SK-N-SH (cell line): ENCODE data around the gene CSPG5. TPM values are rescaled to one million over a fixed set of nuclear protein-coding genes. Genes with fewer than 3 reads are reported as not detected.

Experiments
- CTCF ChIA-PET: fragments of 300-600, 350-600 bp; formaldehyde crosslinking; extraction: SDS; loops from one replicate; lab custom pipeline; 2021; lab: Yijun Ruan, JAX
- POLR2A ChIA-PET: fragments of 350-600 bp; sonication (Branson Sonifier 250); formaldehyde crosslinking; extraction: SDS; loops from one replicate; lab custom pipeline; 2020; ENCODE audit warnings: antibody characterized with exemption, inconsistent platforms; lab: Yijun Ruan, JAX
- DNase-seq: peaks from one replicate; pipeline ENCODE4 v3.0.0; 2012
- H2AFZ ChIP-seq: fragments of 200-600 bp; sonication (generic); 2 replicates; pipeline ENCODE4 v1.8.1; 2016; ENCODE audit warnings: antibody characterized with exemption, mild to moderate bottlenecking, low read depth
- H3F3A ChIP-seq: fragments of 200-600 bp; sonication (generic); replicated peaks from 2 replicates; pipeline ENCODE3; 2016; ENCODE audit warnings: antibody characterized with exemption, mild to moderate bottlenecking; ENCODE audit not compliant: insufficient read depth
- H3K27ac ChIP-seq, 2 experiments: fragments of 200-500 bp in 1 of 2; fragments of 200-600 bp in 1 of 2; sonication (Bioruptor generic) in 1 of 2; sonication (generic), shearing (Covaris generic) in 1 of 2; 2 replicates each; pipeline versions ENCODE4 v1.5.1 to v1.6.1; 2014 to 2016; ENCODE audit warnings: low read depth in 2 of 2, inconsistent platforms in 1 of 2, low read length in 1 of 2, mild to moderate bottlenecking in 1 of 2, mixed read lengths in 1 of 2
- H3K27me3 ChIP-seq: fragments of 200-600 bp; sonication (generic), shearing (Covaris generic); 2 replicates; pipeline ENCODE4 v1.6.1; 2016; ENCODE audit warnings: mixed run types; ENCODE audit not compliant: insufficient read depth
- H3K36me3 ChIP-seq, 2 experiments: fragments of 200-500 bp in 1 of 2; fragments of 200-600 bp in 1 of 2; sonication (Bioruptor generic) in 1 of 2; sonication (generic) in 1 of 2; replicated peaks in 1 of 2; 2 replicates each; pipeline versions ENCODE3 to v1.5.1; 2014 to 2016; ENCODE audit warnings: low read length in 1 of 2, mild to moderate bottlenecking in 1 of 2; ENCODE audit not compliant: insufficient read depth in 2 of 2, control insufficient read depth in 1 of 2
- H3K4me1 ChIP-seq, 2 experiments: fragments of 200-500 bp in 1 of 2; fragments of 200-600 bp in 1 of 2; sonication (Bioruptor generic) in 1 of 2; sonication (generic), shearing (Covaris generic) in 1 of 2; 2 replicates each; pipeline versions ENCODE4 v1.5.1 to v1.6.1; 2014 to 2016; ENCODE audit warnings: low read depth in 1 of 2, low read length in 1 of 2, mixed run types in 1 of 2; ENCODE audit not compliant: insufficient read depth in 2 of 2, control insufficient read depth in 1 of 2
- H3K4me2 ChIP-seq: fragments of 200-600 bp; sonication (generic), shearing (Covaris generic); 2 replicates; pipeline ENCODE4 v1.6.1; 2017; ENCODE audit warnings: mixed run types
- H3K4me3 ChIP-seq, 2 experiments: fragments of 200-500 bp in 1 of 2; fragments of 200-600 bp in 1 of 2; sonication (Bioruptor generic) in 1 of 2; sonication (generic), shearing (Covaris generic) in 1 of 2; 2 replicates each; pipeline versions ENCODE4 v1.5.1 to v1.8.1; 2014 to 2016; ENCODE audit warnings: low read depth in 2 of 2, inconsistent platforms in 1 of 2, low read length in 1 of 2, mild to moderate bottlenecking in 1 of 2, mixed read lengths in 1 of 2, moderate library complexity in 1 of 2
- H3K79me2 ChIP-seq: fragments of 200-600 bp; sonication (generic); 2 replicates; pipeline ENCODE4 v1.8.1; 2017; ENCODE audit warnings: mild to moderate bottlenecking; ENCODE audit not compliant: insufficient read depth
- H3K9ac ChIP-seq: fragments of 200-600 bp; sonication (generic); 2 replicates; pipeline ENCODE4 v1.6.1; 2017; ENCODE audit warnings: mixed run types
- H3K9me2 ChIP-seq: fragments of 200-600 bp; sonication (generic); 2 replicates; pipeline ENCODE4 v1.6.1; 2017; ENCODE audit warnings: mixed run types
- H3K9me3 ChIP-seq: fragments of 200-600 bp; sonication (generic); 2 replicates; pipeline ENCODE4 v1.6.1; 2017; ENCODE audit warnings: mixed run types, mild to moderate bottlenecking, moderate library complexity
- H4K20me1 ChIP-seq: fragments of 200-600 bp; sonication (generic); 2 replicates; pipeline ENCODE4 v1.6.1; 2017; ENCODE audit warnings: mild to moderate bottlenecking, mixed run types; ENCODE audit not compliant: insufficient read depth
- CHD2 ChIP-seq: fragments of 150-350 bp; IDR thresholded peaks from 2 replicates; pipeline ENCODE4 v1.6.1; 2018; ENCODE audit warnings: low read length; ENCODE audit not compliant: partially characterized antibody
- ELF1 ChIP-seq: IDR thresholded peaks from 2 replicates; pipeline ENCODE4 v1.4.0; 2012
- EP300 ChIP-seq, 2 experiments: IDR thresholded peaks; 2 replicates each; pipeline versions ENCODE4 v1.4.0 to v1.6.1; 2012; ENCODE audit warnings: borderline replicate concordance in 1 of 2, low read depth in 1 of 2, low read length in 1 of 2
- EZH2phosphoT487 ChIP-seq: fragments of 200-600 bp; sonication (generic); IDR thresholded peaks from 2 replicates; pipeline ENCODE4 v1.6.1; 2017; ENCODE audit warnings: low read depth, mixed run types, mild to moderate bottlenecking, antibody characterized with exemption, moderate library complexity, borderline replicate concordance
- MEF2A ChIP-seq: IDR thresholded peaks from 2 replicates; pipeline ENCODE4 v1.4.0; 2012; ENCODE audit warnings: low read depth, borderline replicate concordance
- POLR2AphosphoS5 ChIP-seq: IDR thresholded peaks from 2 replicates; pipeline ENCODE4 v1.6.1; 2012; ENCODE audit warnings: low read depth, low read length
- RAD21 ChIP-seq: IDR thresholded peaks from 2 replicates; pipeline ENCODE4 v1.6.1; 2012; ENCODE audit warnings: mild to moderate bottlenecking, low read length
- RCOR1 ChIP-seq: fragments of 150-350 bp; IDR thresholded peaks from 2 replicates; pipeline ENCODE4 v1.6.1; 2017; ENCODE audit warnings: antibody characterized with exemption, low read length
- RXRA ChIP-seq: IDR thresholded peaks from 2 replicates; pipeline ENCODE4 v1.4.0; 2012; ENCODE audit warnings: low read depth, mild to moderate bottlenecking, borderline replicate concordance
- SMC3 ChIP-seq: IDR thresholded peaks from 2 replicates; pipeline ENCODE4 v1.6.1; 2012; ENCODE audit warnings: low read depth, low read length, improper control_type of control experiment
- WGBS: methylation state at CpG from one replicate; pipeline ENCODE4 v1.1.6; 2017; ENCODE audit warnings: low lambda C conversion rate; 5-methylcytosine and 5-hydroxymethylcytosine counted together
- polyA plus RNA-seq, 3 experiments: library from polyadenylated mRNA; depleted of rRNA; stranded (reverse); fragments of >200 nt; gene quantifications; 2 replicates each; pipeline ENCODE4 v1.2.3, GENCODE V29; 2012
- TF ChIP-seq, protein P1 (sequence below): fragments of 150-350 bp; IDR thresholded peaks from 2 replicates; pipeline ENCODE4 v1.6.1; 2017; ENCODE audit warnings: antibody characterized with exemption, low read length, low read depth, borderline replicate concordance
- TF ChIP-seq, protein P2 (sequence below): fragments of 200-600 bp; sonication (generic); IDR thresholded peaks from 2 replicates; pipeline ENCODE4 v1.6.1; 2017; ENCODE audit warnings: antibody characterized with exemption, mild to moderate bottlenecking, moderate library complexity
- TF ChIP-seq, protein P3 (sequence below): IDR thresholded peaks from 2 replicates; pipeline ENCODE4 v1.4.0; 2012; ENCODE audit warnings: low read depth
- TF ChIP-seq, protein P4 (sequence below): IDR thresholded peaks from 2 replicates; pipeline ENCODE4 v1.6.1; 2012; ENCODE audit warnings: mild to moderate bottlenecking, low read depth, low read length, moderate library complexity
- TF ChIP-seq, protein P5 (sequence below): fragments of 150-350 bp; IDR thresholded peaks from 2 replicates; pipeline ENCODE4 v1.6.1; 2016; ENCODE audit warnings: mild to moderate bottlenecking, low read depth, low read length
- TF ChIP-seq, protein P6 (sequence below): IDR thresholded peaks from 2 replicates; pipeline ENCODE4; 2012

The CSPG5 gene
- polyA plus RNA-seq, 1 of the 3 experiments (the other 2 are of a cell fraction) = 0.58 TPM

DNA sequence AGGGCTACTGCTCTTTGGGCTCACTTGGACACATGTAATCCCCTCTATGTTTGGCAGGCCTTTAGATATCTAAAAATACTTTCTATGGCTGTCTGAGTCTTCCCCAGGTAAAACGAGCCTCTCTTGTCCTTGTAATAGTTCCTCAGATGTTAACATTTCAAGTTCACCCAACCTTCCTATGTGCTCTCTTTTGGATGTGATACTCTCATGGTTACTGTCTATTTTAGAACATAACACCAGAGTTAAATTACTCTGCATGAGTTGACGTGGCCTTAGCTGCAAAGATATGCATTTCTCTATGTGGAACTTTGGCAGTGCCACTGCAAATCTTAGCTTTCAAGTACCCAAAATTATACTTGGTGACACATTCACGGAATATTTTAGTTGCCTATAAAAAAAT lies 31.9 kb upstream of the CSPG5 start:
- Histone ChIP-seq H3K9me3 (no peaks in the 10 kb centered on the region), H3K79me2 (peaks cover 4% of the 10 kb centered on the region; the same call in 1 of the 2 replicates), H3K9me2 (no peaks in the 10 kb centered on the region), H3K4me3 (no peak overlapping the region), H4K20me1 (peaks cover 35% of the 10 kb centered on the region), H3K36me3 (peaks cover 53 to 78% of the 10 kb centered on the region in 2 experiments), H3K9ac (no peak overlapping the region), H3K27ac (no peak overlapping the region), H3F3A (peaks cover 21% of the 10 kb centered on the region), H3K4me2 (no peak overlapping the region), H3K27me3 (no peaks in the 10 kb centered on the region), H2AFZ (no peak overlapping the region), H3K4me1 (peaks cover 3 to 6% of the 10 kb centered on the region in 2 experiments; a peak in 2 of 4 replicates)
- no peak for TF ChIP-seq POLR2AphosphoS5
- TF ChIP-seq MEF2A = no peak
- TF ChIP-seq SMC3 = no peak
- TF ChIP-seq, protein P1, sequence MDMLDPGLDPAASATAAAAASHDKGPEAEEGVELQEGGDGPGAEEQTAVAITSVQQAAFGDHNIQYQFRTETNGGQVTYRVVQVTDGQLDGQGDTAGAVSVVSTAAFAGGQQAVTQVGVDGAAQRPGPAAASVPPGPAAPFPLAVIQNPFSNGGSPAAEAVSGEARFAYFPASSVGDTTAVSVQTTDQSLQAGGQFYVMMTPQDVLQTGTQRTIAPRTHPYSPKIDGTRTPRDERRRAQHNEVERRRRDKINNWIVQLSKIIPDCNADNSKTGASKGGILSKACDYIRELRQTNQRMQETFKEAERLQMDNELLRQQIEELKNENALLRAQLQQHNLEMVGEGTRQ = no peak
- TF ChIP-seq RXRA = no peak
- no peak for TF ChIP-seq RCOR1
- TF ChIP-seq, protein P2, sequence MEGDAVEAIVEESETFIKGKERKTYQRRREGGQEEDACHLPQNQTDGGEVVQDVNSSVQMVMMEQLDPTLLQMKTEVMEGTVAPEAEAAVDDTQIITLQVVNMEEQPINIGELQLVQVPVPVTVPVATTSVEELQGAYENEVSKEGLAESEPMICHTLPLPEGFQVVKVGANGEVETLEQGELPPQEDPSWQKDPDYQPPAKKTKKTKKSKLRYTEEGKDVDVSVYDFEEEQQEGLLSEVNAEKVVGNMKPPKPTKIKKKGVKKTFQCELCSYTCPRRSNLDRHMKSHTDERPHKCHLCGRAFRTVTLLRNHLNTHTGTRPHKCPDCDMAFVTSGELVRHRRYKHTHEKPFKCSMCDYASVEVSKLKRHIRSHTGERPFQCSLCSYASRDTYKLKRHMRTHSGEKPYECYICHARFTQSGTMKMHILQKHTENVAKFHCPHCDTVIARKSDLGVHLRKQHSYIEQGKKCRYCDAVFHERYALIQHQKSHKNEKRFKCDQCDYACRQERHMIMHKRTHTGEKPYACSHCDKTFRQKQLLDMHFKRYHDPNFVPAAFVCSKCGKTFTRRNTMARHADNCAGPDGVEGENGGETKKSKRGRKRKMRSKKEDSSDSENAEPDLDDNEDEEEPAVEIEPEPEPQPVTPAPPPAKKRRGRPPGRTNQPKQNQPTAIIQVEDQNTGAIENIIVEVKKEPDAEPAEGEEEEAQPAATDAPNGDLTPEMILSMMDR = no peak
- TF ChIP-seq CHD2 = no peak
- TF ChIP-seq EP300 (IDR thresholded peaks at IDR 0.05; ENCODE audit: borderline replicate concordance in 1 of 2, low read depth in 1 of 2, low read length in 1 of 2) = no peak
- no peak for TF ChIP-seq RAD21
- TF ChIP-seq, protein P3, sequence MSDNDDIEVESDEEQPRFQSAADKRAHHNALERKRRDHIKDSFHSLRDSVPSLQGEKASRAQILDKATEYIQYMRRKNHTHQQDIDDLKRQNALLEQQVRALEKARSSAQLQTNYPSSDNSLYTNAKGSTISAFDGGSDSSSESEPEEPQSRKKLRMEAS = no peak
- TF ChIP-seq ELF1 = no peak
- TF ChIP-seq, protein P4, sequence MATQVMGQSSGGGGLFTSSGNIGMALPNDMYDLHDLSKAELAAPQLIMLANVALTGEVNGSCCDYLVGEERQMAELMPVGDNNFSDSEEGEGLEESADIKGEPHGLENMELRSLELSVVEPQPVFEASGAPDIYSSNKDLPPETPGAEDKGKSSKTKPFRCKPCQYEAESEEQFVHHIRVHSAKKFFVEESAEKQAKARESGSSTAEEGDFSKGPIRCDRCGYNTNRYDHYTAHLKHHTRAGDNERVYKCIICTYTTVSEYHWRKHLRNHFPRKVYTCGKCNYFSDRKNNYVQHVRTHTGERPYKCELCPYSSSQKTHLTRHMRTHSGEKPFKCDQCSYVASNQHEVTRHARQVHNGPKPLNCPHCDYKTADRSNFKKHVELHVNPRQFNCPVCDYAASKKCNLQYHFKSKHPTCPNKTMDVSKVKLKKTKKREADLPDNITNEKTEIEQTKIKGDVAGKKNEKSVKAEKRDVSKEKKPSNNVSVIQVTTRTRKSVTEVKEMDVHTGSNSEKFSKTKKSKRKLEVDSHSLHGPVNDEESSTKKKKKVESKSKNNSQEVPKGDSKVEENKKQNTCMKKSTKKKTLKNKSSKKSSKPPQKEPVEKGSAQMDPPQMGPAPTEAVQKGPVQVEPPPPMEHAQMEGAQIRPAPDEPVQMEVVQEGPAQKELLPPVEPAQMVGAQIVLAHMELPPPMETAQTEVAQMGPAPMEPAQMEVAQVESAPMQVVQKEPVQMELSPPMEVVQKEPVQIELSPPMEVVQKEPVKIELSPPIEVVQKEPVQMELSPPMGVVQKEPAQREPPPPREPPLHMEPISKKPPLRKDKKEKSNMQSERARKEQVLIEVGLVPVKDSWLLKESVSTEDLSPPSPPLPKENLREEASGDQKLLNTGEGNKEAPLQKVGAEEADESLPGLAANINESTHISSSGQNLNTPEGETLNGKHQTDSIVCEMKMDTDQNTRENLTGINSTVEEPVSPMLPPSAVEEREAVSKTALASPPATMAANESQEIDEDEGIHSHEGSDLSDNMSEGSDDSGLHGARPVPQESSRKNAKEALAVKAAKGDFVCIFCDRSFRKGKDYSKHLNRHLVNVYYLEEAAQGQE = no peak
- TF ChIP-seq EZH2phosphoT487 = no peak
- TF ChIP-seq, protein P5, sequence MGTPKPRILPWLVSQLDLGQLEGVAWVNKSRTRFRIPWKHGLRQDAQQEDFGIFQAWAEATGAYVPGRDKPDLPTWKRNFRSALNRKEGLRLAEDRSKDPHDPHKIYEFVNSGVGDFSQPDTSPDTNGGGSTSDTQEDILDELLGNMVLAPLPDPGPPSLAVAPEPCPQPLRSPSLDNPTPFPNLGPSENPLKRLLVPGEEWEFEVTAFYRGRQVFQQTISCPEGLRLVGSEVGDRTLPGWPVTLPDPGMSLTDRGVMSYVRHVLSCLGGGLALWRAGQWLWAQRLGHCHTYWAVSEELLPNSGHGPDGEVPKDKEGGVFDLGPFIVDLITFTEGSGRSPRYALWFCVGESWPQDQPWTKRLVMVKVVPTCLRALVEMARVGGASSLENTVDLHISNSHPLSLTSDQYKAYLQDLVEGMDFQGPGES = no peak
- TF ChIP-seq, protein P6, sequence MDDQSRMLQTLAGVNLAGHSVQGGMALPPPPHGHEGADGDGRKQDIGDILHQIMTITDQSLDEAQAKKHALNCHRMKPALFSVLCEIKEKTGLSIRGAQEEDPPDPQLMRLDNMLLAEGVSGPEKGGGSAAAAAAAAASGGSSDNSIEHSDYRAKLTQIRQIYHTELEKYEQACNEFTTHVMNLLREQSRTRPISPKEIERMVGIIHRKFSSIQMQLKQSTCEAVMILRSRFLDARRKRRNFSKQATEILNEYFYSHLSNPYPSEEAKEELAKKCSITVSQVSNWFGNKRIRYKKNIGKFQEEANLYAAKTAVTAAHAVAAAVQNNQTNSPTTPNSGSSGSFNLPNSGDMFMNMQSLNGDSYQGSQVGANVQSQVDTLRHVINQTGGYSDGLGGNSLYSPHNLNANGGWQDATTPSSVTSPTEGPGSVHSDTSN = no peak
- WGBS = 96% methylated on average over 3 of the region's 3 CpGs
- POLR2A ChIA-PET = no interaction called here
- CTCF ChIA-PET = no interaction called here
- no peak for DNase-seq
